Endothelial cell of umbilical vein (primary cell): ENCODE data around the gene CAMKMT. TPM values are rescaled to one million over a fixed set of nuclear protein-coding genes. Genes with fewer than 3 reads are reported as not detected.

Source experiments
- BruUV-seq: library from RNA; stranded (reverse); fragments of 400-500 nt; replicated peaks from 2 replicates; lab custom pipeline; 2021; lab: Mats Ljungman, UMichigan
- CTCF ChIA-PET: fragments of 300-600, 350-600 bp; sonication (Branson Sonifier 250); formaldehyde crosslinking; loops from one replicate; lab custom pipeline; 2021; ENCODE audit warnings: antibody characterized with exemption, inconsistent platforms; lab: Charles Lee
- POLR2A ChIA-PET: fragments of 300-600, 350-600 bp; sonication (Branson Sonifier 250); formaldehyde crosslinking; loops from one replicate; lab custom pipeline; 2021; ENCODE audit warnings: antibody characterized with exemption, inconsistent platforms; lab: Charles Lee
- DNase-seq: peaks from one replicate; pipeline ENCODE4 v3.0.0-alpha.2; 2011; ENCODE audit warnings: low read depth, low spot score
- FAIRE-seq: peaks from 2 replicates; lab custom pipeline; 2011; peaks lifted over from hg19 to GRCh38; lab: Jason Lieb, UNC
- H2AFZ ChIP-seq: 2 replicates; pipeline ENCODE4 v1.6.0; 2012; ENCODE audit warnings: low read depth, low read length, control low read depth, inconsistent platforms
- H3K27ac ChIP-seq: 2 replicates; pipeline ENCODE4 v1.5.1; 2011; ENCODE audit warnings: low read depth, mild to moderate bottlenecking, control low read depth, low read length, moderate library complexity; ENCODE audit not compliant: insufficient read depth
- H3K27me3 ChIP-seq, 2 experiments: 2 replicates each; pipeline versions ENCODE4 v1.6.0 to v1.6.1; 2011; ENCODE audit warnings: low read length in 2 of 2, mixed read lengths in 1 of 2; ENCODE audit not compliant: control insufficient read depth in 2 of 2, insufficient read depth in 2 of 2
- H3K36me3 ChIP-seq, 2 experiments: 2 replicates in 1 of 2; 3 replicates in 1 of 2; pipeline ENCODE4 v1.5.1; 2011; ENCODE audit warnings: low read length in 2 of 2, mild to moderate bottlenecking in 1 of 2, moderate library complexity in 1 of 2; ENCODE audit not compliant: control insufficient read depth in 2 of 2, insufficient read depth in 2 of 2; ENCODE audit errors: extremely low read depth in 1 of 2
- H3K4me1 ChIP-seq: 3 replicates; pipeline ENCODE4 v1.5.1; 2011; ENCODE audit warnings: mild to moderate bottlenecking, low read length; ENCODE audit not compliant: control insufficient read depth, insufficient read depth; ENCODE audit errors: extremely low read depth
- H3K4me2 ChIP-seq: 2 replicates; pipeline ENCODE4 v1.6.1; 2011; ENCODE audit warnings: low read length, control low read depth, mixed read lengths; ENCODE audit not compliant: insufficient read depth
- H3K4me3 ChIP-seq, 3 experiments: fragments of 200-600 bp in 1 of 3; sonication (generic), shearing (Covaris generic) in 1 of 3; replicated peaks in 1 of 3; 2 replicates each; pipeline ENCODE4 v1.5.1; 2011 to 2016; ENCODE audit warnings: control low read depth in 3 of 3, low read length in 3 of 3, mild to moderate bottlenecking in 2 of 3, inconsistent platforms in 1 of 3, low read depth in 1 of 3, moderate library complexity in 1 of 3; ENCODE audit not compliant: insufficient read depth in 1 of 3
- H3K79me2 ChIP-seq: 2 replicates; pipeline ENCODE4 v1.6.0; 2012; ENCODE audit warnings: low read length, inconsistent platforms; ENCODE audit not compliant: control insufficient read depth, insufficient read depth
- H3K9ac ChIP-seq: replicated peaks from 2 replicates; pipeline ENCODE3; 2011; ENCODE audit warnings: low read length, control low read depth; ENCODE audit not compliant: insufficient read depth; ENCODE audit errors: extremely low read depth
- H3K9me1 ChIP-seq: replicated peaks from 3 replicates; pipeline ENCODE4 v1.6.0; 2011; ENCODE audit warnings: mild to moderate bottlenecking, low read length; ENCODE audit not compliant: control insufficient read depth, insufficient read depth; ENCODE audit errors: extremely low read depth
- H3K9me3 ChIP-seq: replicated peaks from 2 replicates; pipeline ENCODE4 v1.5.1; 2012; ENCODE audit warnings: low read length, inconsistent platforms; ENCODE audit not compliant: control insufficient read depth, insufficient read depth
- H4K20me1 ChIP-seq: replicated peaks from 2 replicates; pipeline ENCODE3; 2011; ENCODE audit warnings: mild to moderate bottlenecking, low read length; ENCODE audit not compliant: control insufficient read depth, insufficient read depth; ENCODE audit errors: extremely low read depth
- CTCF ChIP-seq, 2 donors: IDR thresholded peaks; 1 replicate in 1 of 2; 2 replicates in 1 of 2; pipeline ENCODE4 v1.5.1; 2011; ENCODE audit warnings: low read length in 2 of 2, mild to moderate bottlenecking in 2 of 2, moderate library complexity in 2 of 2, control low read depth in 1 of 2, inconsistent platforms in 1 of 2, low read depth in 1 of 2; ENCODE audit not compliant: insufficient read depth in 1 of 2; ENCODE audit errors: extremely low read depth in 1 of 2
- EZH2 ChIP-seq: IDR thresholded peaks from 2 replicates; pipeline ENCODE4 v1.6.1; 2012; ENCODE audit warnings: borderline replicate concordance, low read depth, mild to moderate bottlenecking, moderate library complexity, low read length, inconsistent platforms; ENCODE audit not compliant: severe bottlenecking
- FOS ChIP-seq: IDR thresholded peaks from 2 replicates; pipeline ENCODE4 v1.6.1; 2011; ENCODE audit warnings: mild to moderate bottlenecking, low read length, moderate library complexity, borderline replicate concordance; ENCODE audit not compliant: insufficient read depth
- GATA2 ChIP-seq: IDR thresholded peaks from 2 replicates; pipeline ENCODE4 v1.7.0; 2011; ENCODE audit warnings: low read depth, mild to moderate bottlenecking, moderate library complexity, mixed read lengths, low read length; ENCODE audit not compliant: insufficient read length, insufficient read depth
- JUN ChIP-seq: IDR thresholded peaks from 2 replicates; pipeline ENCODE4 v1.6.1; 2011; ENCODE audit warnings: borderline replicate concordance, low read depth; ENCODE audit not compliant: insufficient read length, insufficient read depth
- MAX ChIP-seq: IDR thresholded peaks from 2 replicates; pipeline ENCODE4 v1.6.1; 2011; ENCODE audit not compliant: insufficient read depth, insufficient read length
- MYC ChIP-seq: IDR thresholded peaks from one replicate; pipeline ENCODE4 v1.6.1; 2011; ENCODE audit warnings: mild to moderate bottlenecking, low read depth, low read length
- POLR2A ChIP-seq: IDR thresholded peaks from 2 replicates; pipeline ENCODE4 v1.6.1; 2012; ENCODE audit warnings: low read depth, mild to moderate bottlenecking, control low read depth, low read length
- POLR2AphosphoS5 ChIP-seq: IDR thresholded peaks from 2 replicates; pipeline ENCODE4 v1.6.1; 2012; ENCODE audit warnings: low read depth, mild to moderate bottlenecking, control low read depth, low read length, moderate library complexity; ENCODE audit not compliant: insufficient read depth
- dilution Hi-C: fragments of 300-500 bp; cut with MboI; formaldehyde crosslinking; loops from one replicate; pipeline ENCODE4 v1.15.0; 2019; ENCODE audit warnings: low sequenced_read_pairs; ENCODE audit not compliant: extremely low pct_ligation_motif_present
- intact Hi-C: fragments of 100-400 bp; cut with micrococcal nuclease; formaldehyde crosslinking; loops from one replicate; pipeline ENCODE4 v1.10.0; 2022
- polyA plus RNA-seq, 4 experiments: library from polyadenylated mRNA; depleted of rRNA in 3 of 4; stranded (reverse) in 3 of 4; unstranded in 1 of 4; fragments of >200 nt; gene quantifications; 2 replicates each; pipeline versions ENCODE4 v1.2.1 to v1.2.3, GENCODE V29; 2011 to 2012; ENCODE audit warnings: missing spikeins in 1 of 4
- total RNA-seq: library from RNA; stranded (reverse); gene quantifications from 2 replicates; pipeline ENCODE4 v1.2.3, GENCODE V29; 2021

Gene CAMKMT
- total and polyA plus RNA-seq, 2 donors (not counting 3 experiments of a cell fraction or from before 2014, with no cell fraction given): 4.1 to 10.7 TPM

- POLR2A ChIA-PET: no interaction called here
- Histone ChIP-seq H3K9me3 (no peaks in the 10 kb centered on the region), H4K20me1 (no peaks in the 10 kb centered on the region), H3K79me2 (peaks cover 20% of the 10 kb centered on the region), H3K4me2 (peak overlapping the region; percentile 57), H3K27ac (peak overlapping the region; percentile 46), H3K27me3 (no peaks in the 10 kb centered on the region), H3K36me3 (no peaks in the 10 kb centered on the region), H2AFZ (no peak overlapping the region), H3K4me1 (peaks cover 24% of the 10 kb centered on the region), H3K9ac (no peak overlapping the region), H3K9me1 (no peaks in the 10 kb centered on the region), H3K4me3 (peak overlapping the region in 1 of 3 experiments; percentile 33)
- CTCF ChIA-PET: interaction anchor here (1.1 kb wide), 1 partner anchor 10 kb away, joined by 3 read pairs; no protein-coding TSS in a partner anchor
- FAIRE-seq: peak; percentile 77
- intact Hi-C loops (no loop called here), dilution Hi-C loops (no loop called here)
- DNase-seq: peak; percentile 82
- TF ChIP-seq JUN (peak; percentile 38), MYC (no peak), POLR2AphosphoS5 (peak; percentile 32), EZH2 (no peak), GATA2 (no peak), CTCF (IDR thresholded peaks at IDR 0.05; ENCODE audit: extremely low read depth in 1 of 2, insufficient read depth in 1 of 2, low read depth in 1 of 2, low read length in 2 of 2) (no peak), FOS (peak; percentile 71), POLR2A (no peak), MAX (no peak)
- BruUV-seq: no TSS peak
Measured at GRCh38 chr2:44358503-44358902, 3.2 kb upstream of the CAMKMT start.
